H9 (cell line): Measurements from ENCODE around the gene CD79B. TPM values are rescaled to one million over a fixed set of nuclear protein-coding genes. Genes with fewer than 3 reads are reported as not detected.
A peak's percentile ranks its signal among the peaks of the same experiment; 100 is the strongest.

Source experiments
- DNase-seq: peaks from one replicate; pipeline ENCODE4 v3.0.0-alpha.2; 2017
- H2AFZ ChIP-seq: one replicate; pipeline ENCODE4 v1.6.1; 2013; ENCODE audit warnings: mild to moderate bottlenecking, low read length, control low read depth, moderate library complexity
- H2AK5ac ChIP-seq: 2 replicates; pipeline ENCODE4 v1.6.1; 2013; ENCODE audit warnings: low read length, control low read depth, mixed read lengths; ENCODE audit not compliant: insufficient read length
- H2BK120ac ChIP-seq: one replicate; pipeline ENCODE4 v1.6.1; 2013; ENCODE audit warnings: low read depth, mild to moderate bottlenecking, low read length, control low read depth, inconsistent platforms; ENCODE audit not compliant: poor library complexity, severe bottlenecking
- H2BK12ac ChIP-seq: 2 replicates; pipeline ENCODE4 v1.6.1; 2013; ENCODE audit warnings: low read length, control low read depth, mixed read lengths, low read depth; ENCODE audit not compliant: insufficient read length
- H2BK15ac ChIP-seq: 2 replicates; pipeline ENCODE4 v1.6.1; 2013; ENCODE audit warnings: low read depth, low read length, control low read depth
- H2BK20ac ChIP-seq: one replicate; pipeline ENCODE4 v1.6.1; 2013; ENCODE audit warnings: low read depth, mild to moderate bottlenecking, low read length, control low read depth, inconsistent platforms; ENCODE audit not compliant: poor library complexity, severe bottlenecking
- H2BK5ac ChIP-seq: 2 replicates; pipeline ENCODE4 v1.6.1; 2013; ENCODE audit warnings: low read length, control low read depth, mixed read lengths; ENCODE audit not compliant: insufficient read length
- H3K14ac ChIP-seq: 2 replicates; pipeline ENCODE4 v1.6.1; 2013; ENCODE audit warnings: low read length, control low read depth; ENCODE audit not compliant: insufficient read depth
- H3K18ac ChIP-seq: 2 replicates; pipeline ENCODE4 v1.6.1; 2013; ENCODE audit warnings: low read depth, mild to moderate bottlenecking, mixed read lengths, low read length, control low read depth; ENCODE audit not compliant: insufficient read length
- H3K23ac ChIP-seq: 2 replicates; pipeline ENCODE4 v1.6.1; 2013; ENCODE audit warnings: low read length, control low read depth, mixed read lengths, low read depth; ENCODE audit not compliant: insufficient read length
- H3K23me2 ChIP-seq: 2 replicates; pipeline ENCODE4 v1.6.1; 2013; ENCODE audit warnings: low read depth, mild to moderate bottlenecking, mixed read lengths, low read length, control low read depth; ENCODE audit not compliant: insufficient read length, poor library complexity, severe bottlenecking
- H3K27ac ChIP-seq: 2 replicates; pipeline ENCODE4 v1.5.1; 2013; ENCODE audit warnings: low read length, control low read depth, mixed read lengths, low read depth; ENCODE audit not compliant: insufficient read length
- H3K27me3 ChIP-seq: 2 replicates; pipeline ENCODE4 v1.6.1; 2013; ENCODE audit warnings: low read length, control low read depth, inconsistent platforms; ENCODE audit not compliant: insufficient read depth
- H3K4ac ChIP-seq: 2 replicates; pipeline ENCODE4 v1.6.1; 2013; ENCODE audit warnings: low read depth, mild to moderate bottlenecking, control low read depth, inconsistent platforms, low read length, moderate library complexity
- H3K4me1 ChIP-seq: 2 replicates; pipeline ENCODE4 v1.6.1; 2013; ENCODE audit warnings: low read length, control low read depth, inconsistent platforms; ENCODE audit not compliant: insufficient read depth
- H3K4me2 ChIP-seq: 2 replicates; pipeline ENCODE4 v1.6.1; 2013; ENCODE audit warnings: low read length, control low read depth, mixed read lengths; ENCODE audit not compliant: insufficient read length, insufficient read depth
- H3K56ac ChIP-seq: 2 replicates; pipeline ENCODE4 v1.6.1; 2013; ENCODE audit warnings: low read depth, mild to moderate bottlenecking, mixed read lengths, low read length, control low read depth; ENCODE audit not compliant: insufficient read length
- H3K79me1 ChIP-seq: 2 replicates; pipeline ENCODE4 v1.6.1; 2013; ENCODE audit warnings: low read depth, mild to moderate bottlenecking, moderate library complexity, low read length, control low read depth, inconsistent platforms; ENCODE audit not compliant: insufficient read depth, poor library complexity, severe bottlenecking
- H3K79me2 ChIP-seq: 2 replicates; pipeline ENCODE4 v1.6.1; 2013; ENCODE audit warnings: low read length, control low read depth, inconsistent platforms; ENCODE audit not compliant: insufficient read depth
- H3K9ac ChIP-seq: 2 replicates; pipeline ENCODE4 v1.6.1; 2013; ENCODE audit warnings: low read length, control low read depth, mixed read lengths; ENCODE audit not compliant: insufficient read length; ENCODE audit errors: extremely low read depth
- H3K9me3 ChIP-seq: one replicate; pipeline ENCODE4 v1.6.1; 2013; ENCODE audit warnings: low read depth, low read length, inconsistent platforms; ENCODE audit not compliant: control insufficient read depth
- H3T11ph ChIP-seq: one replicate; pipeline ENCODE4 v1.6.1; 2013; ENCODE audit warnings: mild to moderate bottlenecking, low read length, control low read depth, inconsistent platforms
- H4K20me1 ChIP-seq: one replicate; pipeline ENCODE4 v1.6.1; 2013; ENCODE audit not compliant: control insufficient read depth, insufficient read length, insufficient read depth
- H4K5ac ChIP-seq: 2 replicates; pipeline ENCODE4 v1.6.1; 2013; ENCODE audit warnings: low read depth, mild to moderate bottlenecking, mixed read lengths, low read length, control low read depth; ENCODE audit not compliant: insufficient read length
- H4K8ac ChIP-seq: replicated peaks from 2 replicates; pipeline ENCODE4 v1.6.1; 2013; ENCODE audit warnings: low read length, control low read depth, mixed read lengths, low read depth; ENCODE audit not compliant: insufficient read length
- H4K91ac ChIP-seq: 2 replicates; pipeline ENCODE4 v1.6.1; 2013; ENCODE audit warnings: low read depth, mild to moderate bottlenecking, moderate library complexity, mixed read lengths, low read length, control low read depth; ENCODE audit not compliant: insufficient read length
- H3K27ac Mint-ChIP-seq, 3 experiments: 2 replicates in 2 of 3; 3 replicates in 1 of 3; pipeline ENCODE4 v1.8.0; 2020 to 2021; ENCODE audit warnings: mixed read lengths in 3 of 3, mild to moderate bottlenecking in 1 of 3, moderate library complexity in 1 of 3
- H3K27me3 Mint-ChIP-seq: 2 replicates; pipeline ENCODE4 v1.8.0; 2021; ENCODE audit warnings: low read depth, mild to moderate bottlenecking, moderate library complexity, mixed read lengths
- H3K36me3 Mint-ChIP-seq, 3 experiments: 2 replicates in 2 of 3; 3 replicates in 1 of 3; pipeline ENCODE4 v1.8.0; 2020 to 2021; ENCODE audit warnings: low read depth in 3 of 3, mixed read lengths in 3 of 3; ENCODE audit not compliant: insufficient read depth in 1 of 3
- H3K4me1 Mint-ChIP-seq, 2 experiments: 2 replicates each; pipeline ENCODE4 v1.8.0; 2020; ENCODE audit warnings: mixed read lengths in 2 of 2
- H3K4me3 Mint-ChIP-seq, 2 experiments: 2 replicates in 1 of 2; 3 replicates in 1 of 2; pipeline ENCODE4 v1.8.0; 2020 to 2021; ENCODE audit warnings: mild to moderate bottlenecking in 2 of 2, mixed read lengths in 2 of 2, moderate library complexity in 1 of 2
- H3K9me3 Mint-ChIP-seq, 2 experiments: 2 replicates in 1 of 2; 3 replicates in 1 of 2; pipeline ENCODE4 v1.8.0; 2020; ENCODE audit warnings: mild to moderate bottlenecking in 2 of 2, mixed read lengths in 2 of 2, moderate library complexity in 1 of 2
- WGBS: extraction: QIAGEN DNeasy Blood & Tissue Kit; methylation state at CpG from one replicate; pipeline ENCODE4 v1.1.7; 2013; ENCODE audit warnings: missing lambda C conversion rate, low lambda C conversion rate, mixed read lengths; ENCODE audit not compliant: insufficient read length; ENCODE audit errors: extremely low coverage; 5-methylcytosine and 5-hydroxymethylcytosine counted together
- total RNA-seq: library from RNA; stranded (reverse); gene quantifications from 2 replicates; pipeline ENCODE4 v1.2.1, GENCODE V29; 2021
- TF ChIP-seq, protein P1 (sequence below): fragments of 200-600 bp; sonication (generic); conservative IDR thresholded peaks from 3 replicates; pipeline ENCODE4 v1.8.0; 2021; ENCODE audit warnings: antibody characterized with exemption, mild to moderate bottlenecking

CD79B gene
- total RNA-seq, 1 experiment from 2014 or later: 0.96 TPM

DNA sequence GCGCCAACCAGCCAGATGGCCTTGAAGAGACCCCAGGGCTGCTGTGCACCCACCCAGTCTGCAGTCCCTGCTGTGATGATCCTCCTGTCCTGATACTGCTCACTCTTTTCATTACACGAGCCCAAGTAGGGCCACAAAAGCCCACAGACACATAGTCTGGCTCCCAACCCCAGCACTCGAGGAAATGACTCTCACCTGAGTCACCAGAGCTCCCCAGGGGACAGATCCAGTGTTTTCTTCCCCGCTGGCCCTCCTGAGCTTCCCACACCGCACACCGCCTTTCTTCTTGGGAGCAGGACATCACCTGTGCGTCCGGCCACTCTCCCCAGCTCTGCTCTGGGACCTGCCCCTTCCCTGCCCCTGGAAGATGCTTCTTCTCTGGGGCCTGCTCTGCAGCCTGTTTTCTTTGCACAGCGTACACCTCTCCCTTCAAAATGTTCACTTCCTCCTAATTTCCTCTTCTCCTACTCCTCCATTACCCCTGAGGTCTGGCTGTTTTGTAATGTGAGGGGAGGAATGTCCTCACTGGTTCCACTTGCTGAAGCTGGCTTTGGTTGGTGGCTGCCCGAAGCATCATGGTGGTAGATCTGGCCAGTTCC is 42.6 kb upstream of the CD79B start:
- H3K23ac ChIP-seq: no peak overlapping the region
- WGBS: no CpG with 5 or more reads among the region's 10 CpGs
- H3K27me3 Mint-ChIP-seq: no peaks in the 10 kb centered on the region; the same call in none of the 2 replicates
- peak overlapping the region; percentile 7 for H3K9ac ChIP-seq
- H3K14ac ChIP-seq: no peak overlapping the region
- H2AFZ ChIP-seq: no peak overlapping the region
- no peak overlapping the region for H4K91ac ChIP-seq
- no peak overlapping the region for H3K4me2 ChIP-seq
- no peak overlapping the region; a peak in 1 of 5 replicates for H3K4me3 Mint-ChIP-seq
- no peak overlapping the region for H4K5ac ChIP-seq
- H2BK5ac ChIP-seq: no peak overlapping the region
- no peaks in the 10 kb centered on the region for H3K4me1 ChIP-seq
- no peak overlapping the region for H2BK12ac ChIP-seq
- no peak overlapping the region for H3K18ac ChIP-seq
- no peak overlapping the region for H2BK15ac ChIP-seq
- no peaks in the 10 kb centered on the region for H3K23me2 ChIP-seq
- no peaks in the 10 kb centered on the region for H3K36me3 Mint-ChIP-seq
- peak overlapping the region in 1 of 3 experiments; percentile 83; a peak in 2 of 7 replicates for H3K27ac Mint-ChIP-seq
- no peak overlapping the region for H4K8ac ChIP-seq
- H3K56ac ChIP-seq: no peak overlapping the region
- H3K4ac ChIP-seq: no peak overlapping the region
- H3K27ac ChIP-seq: no peak overlapping the region
- H3K9me3 ChIP-seq: no peaks in the 10 kb centered on the region
- H3T11ph ChIP-seq: no peak overlapping the region
- H4K20me1 ChIP-seq: no peaks in the 10 kb centered on the region
- no peak overlapping the region for H2BK20ac ChIP-seq
- H3K79me2 ChIP-seq: no peaks in the 10 kb centered on the region
- H3K27me3 ChIP-seq: no peaks in the 10 kb centered on the region
- H3K79me1 ChIP-seq: no peaks in the 10 kb centered on the region
- H3K9me3 Mint-ChIP-seq: no peaks in the 10 kb centered on the region
- peaks cover 7 to 10% of the 10 kb centered on the region in 2 experiments for H3K4me1 Mint-ChIP-seq
- no peak for DNase-seq
- H2BK120ac ChIP-seq: no peak overlapping the region
- no peak overlapping the region for H2AK5ac ChIP-seq
- TF ChIP-seq, protein P1, sequence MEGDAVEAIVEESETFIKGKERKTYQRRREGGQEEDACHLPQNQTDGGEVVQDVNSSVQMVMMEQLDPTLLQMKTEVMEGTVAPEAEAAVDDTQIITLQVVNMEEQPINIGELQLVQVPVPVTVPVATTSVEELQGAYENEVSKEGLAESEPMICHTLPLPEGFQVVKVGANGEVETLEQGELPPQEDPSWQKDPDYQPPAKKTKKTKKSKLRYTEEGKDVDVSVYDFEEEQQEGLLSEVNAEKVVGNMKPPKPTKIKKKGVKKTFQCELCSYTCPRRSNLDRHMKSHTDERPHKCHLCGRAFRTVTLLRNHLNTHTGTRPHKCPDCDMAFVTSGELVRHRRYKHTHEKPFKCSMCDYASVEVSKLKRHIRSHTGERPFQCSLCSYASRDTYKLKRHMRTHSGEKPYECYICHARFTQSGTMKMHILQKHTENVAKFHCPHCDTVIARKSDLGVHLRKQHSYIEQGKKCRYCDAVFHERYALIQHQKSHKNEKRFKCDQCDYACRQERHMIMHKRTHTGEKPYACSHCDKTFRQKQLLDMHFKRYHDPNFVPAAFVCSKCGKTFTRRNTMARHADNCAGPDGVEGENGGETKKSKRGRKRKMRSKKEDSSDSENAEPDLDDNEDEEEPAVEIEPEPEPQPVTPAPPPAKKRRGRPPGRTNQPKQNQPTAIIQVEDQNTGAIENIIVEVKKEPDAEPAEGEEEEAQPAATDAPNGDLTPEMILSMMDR: no peak
